Lung (tissue), 12 donors: ENCODE measurements around the gene BRI3BP. TPM values are rescaled to one million over a fixed set of nuclear protein-coding genes. Genes with fewer than 3 reads are reported as not detected.

Experiments
- ATAC-seq: fragments of 200-7000 bp; cut with Tn5 transposase; one replicate; pipeline ENCODE4 v1.9.1; 2020; ENCODE audit warnings: moderate number of reproducible peaks; ENCODE audit not compliant: insufficient read depth, low FRiP score
- DNase-seq, 3 donors: peaks; one replicate each; pipeline ENCODE4 v3.0.0-alpha.2; 2013 to 2017
- H3K27ac ChIP-seq, 2 donors: one replicate each; pipeline ENCODE4 v1.5.1; 2013; ENCODE audit warnings: mild to moderate bottlenecking in 2 of 2, moderate library complexity in 2 of 2, control low read depth in 1 of 2, inconsistent platforms in 1 of 2, low read depth in 1 of 2, low read length in 1 of 2
- H3K27me3 ChIP-seq, 3 donors: one replicate each; pipeline ENCODE4 v1.5.1; 2013; ENCODE audit warnings: low read length in 2 of 3; ENCODE audit not compliant: control insufficient read depth in 3 of 3, insufficient read depth in 3 of 3
- H3K36me3 ChIP-seq, 4 donors: one replicate each; pipeline ENCODE4 v1.5.1; 2013; ENCODE audit warnings: low read length in 4 of 4, mild to moderate bottlenecking in 1 of 4, moderate library complexity in 1 of 4; ENCODE audit not compliant: control insufficient read depth in 4 of 4, insufficient read depth in 4 of 4
- H3K4me1 ChIP-seq, 5 donors: one replicate each; pipeline ENCODE4 v1.5.1; 2013; ENCODE audit warnings: low read length in 5 of 5, mild to moderate bottlenecking in 2 of 5, moderate library complexity in 1 of 5; ENCODE audit not compliant: control insufficient read depth in 5 of 5, insufficient read depth in 5 of 5
- H3K4me3 ChIP-seq: one replicate; pipeline ENCODE4 v1.5.1; 2013; ENCODE audit warnings: mild to moderate bottlenecking, control low read depth, moderate library complexity
- H3K9ac ChIP-seq, 2 donors: one replicate each; pipeline ENCODE4 v1.5.1; 2013; ENCODE audit warnings: low read length in 2 of 2, control low read depth in 1 of 2; ENCODE audit not compliant: insufficient read depth in 1 of 2
- H3K9me3 ChIP-seq, 4 donors: one replicate each; pipeline ENCODE4 v1.5.1; 2013; ENCODE audit warnings: low read length in 3 of 4, mild to moderate bottlenecking in 1 of 4, moderate library complexity in 1 of 4; ENCODE audit not compliant: control insufficient read depth in 4 of 4, insufficient read depth in 3 of 4
- CTCF ChIP-seq: IDR thresholded peaks from 2 replicates; pipeline ENCODE4 v1.5.1; 2012; ENCODE audit warnings: mild to moderate bottlenecking; ENCODE audit errors: control extremely low read depth, extremely low read depth
- WGBS, 2 donors: extraction: QIAGEN DNeasy Blood & Tissue Kit; methylation state at CpG; one replicate each; pipeline ENCODE4 v1.1.7; 2013; 5-methylcytosine and 5-hydroxymethylcytosine counted together
- polyA plus RNA-seq, 2 donors: library from polyadenylated mRNA; stranded (reverse); fragments of 200-250 nt; gene quantifications; one replicate each; pipeline ENCODE4 v1.2.1, GENCODE V29; 2013
- total RNA-seq, 2 donors: library from RNA; depleted of rRNA in 1 of 2; stranded (reverse); fragments of >200 nt in 1 of 2; gene quantifications; one replicate each; pipeline ENCODE4 v1.2.1, GENCODE V29; 2014 to 2021
- donor health status: control.
- donor health status: control.
- donor health status: Bipolar disorder and iron deficiency.
- donor health status: healthy.
- donor health status: DM: yes; HTN: yes; CAD: no.

Gene BRI3BP
- total and polyA plus RNA-seq, 4 donors: 2.3 to 9.5 (median 5.5) TPM

GRCh38 chr12:125033288-125033687 is 39.8 kb downstream of the BRI3BP start:
- ATAC-seq (no peak), DNase-seq (no peak)
- Histone ChIP-seq H3K9me3 (no peaks in the 10 kb centered on the region), H3K4me1 (no peaks in the 10 kb centered on the region), H3K9ac (no peak overlapping the region), H3K27ac (no peak overlapping the region), H3K4me3 (no peak overlapping the region), H3K36me3 (peaks cover 0 to 2% (median 0%) of the 10 kb centered on the region in 4 donors), H3K27me3 (no peaks in the 10 kb centered on the region)
- WGBS, 2 donors: 85 to 94% methylated on average over 9 of the region's 9 CpGs
- TF ChIP-seq CTCF: no peak

- TF ChIP-seq CTCF: no peak
Observed at GRCh38 chr12:125038976-125039625, 45.7 kb downstream of the BRI3BP start.

DNA sequence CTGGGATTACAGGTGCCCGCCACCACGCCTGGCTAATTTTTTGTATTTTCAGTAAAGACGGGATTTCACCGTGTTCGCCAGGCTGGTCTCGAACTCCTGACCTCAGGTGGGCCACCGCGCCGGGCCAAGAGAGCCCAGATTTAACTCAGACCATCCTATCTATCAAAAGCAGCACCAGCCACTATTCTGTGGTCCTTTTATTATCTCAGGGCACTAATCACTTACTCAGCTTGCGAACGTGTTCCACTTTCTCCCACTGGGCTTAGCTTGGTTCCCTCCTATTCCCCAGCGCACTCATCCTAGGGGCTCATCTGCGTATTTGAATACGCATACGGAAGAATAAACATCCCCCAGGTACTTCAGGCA is 55.6 kb downstream of the BRI3BP start:
- ATAC-seq: no peak
- Histone ChIP-seq H3K9ac (peak overlapping the region in 1 of 2 donors; percentile 23), H3K27me3 (no peaks in the 10 kb centered on the region), H3K4me3 (peak overlapping the region; percentile 39), H3K36me3 (no peaks in the 10 kb centered on the region), H3K9me3 (no peaks in the 10 kb centered on the region), H3K27ac (peak overlapping the region in 1 of 2 donors; percentile 71), H3K4me1 (peaks cover 0 to 3% (median 0%) of the 10 kb centered on the region in 5 donors)
- TF ChIP-seq CTCF: no peak
- DNase-seq: no peak
- 48 to 55% methylated on average over 15 of the region's 15 CpGs for WGBS, 2 donors

More at GRCh38 chr12:125038976-125039625, 45.7 kb downstream of the BRI3BP start:
- Histone ChIP-seq H3K4me3 (no peak overlapping the region), H3K9ac (no peak overlapping the region), H3K27me3 (no peaks in the 10 kb centered on the region), H3K9me3 (no peaks in the 10 kb centered on the region), H3K27ac (no peak overlapping the region), H3K36me3 (no peaks in the 10 kb centered on the region), H3K4me1 (no peaks in the 10 kb centered on the region)
- 70 to 81% methylated on average over 6 of the region's 6 CpGs for WGBS, 2 donors
- no peak for ATAC-seq
- no peak for DNase-seq

DNA sequence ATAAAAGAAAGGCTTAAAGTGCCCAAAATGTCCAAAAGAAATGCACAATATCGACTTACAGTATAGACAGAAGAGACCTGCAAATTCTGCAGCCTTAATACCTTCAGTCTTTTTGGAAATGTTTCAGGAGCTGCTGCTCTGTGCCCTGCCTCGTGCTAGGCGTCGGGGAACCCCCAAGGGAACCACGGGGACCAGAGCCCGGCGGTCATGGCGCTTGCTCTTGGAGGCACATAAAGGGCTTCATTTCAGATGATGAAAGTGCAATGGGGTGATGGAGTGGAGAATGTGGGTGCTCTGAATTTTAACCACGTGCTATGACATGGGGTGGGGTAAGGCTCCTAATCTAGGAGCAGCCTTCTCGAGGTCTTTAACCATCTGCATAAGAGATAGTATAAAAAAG is 57.0 kb downstream of the BRI3BP start:
- WGBS, 2 donors: 90 to 95% methylated on average over 10 of the region's 10 CpGs
- Histone ChIP-seq H3K9ac (no peak overlapping the region), H3K4me3 (no peak overlapping the region), H3K4me1 (peaks cover 0 to 3% (median 0%) of the 10 kb centered on the region in 5 donors), H3K27me3 (no peaks in the 10 kb centered on the region), H3K36me3 (no peaks in the 10 kb centered on the region), H3K9me3 (no peaks in the 10 kb centered on the region), H3K27ac (no peak overlapping the region)
- no peak for DNase-seq
- no peak for ATAC-seq
- no peak for TF ChIP-seq CTCF
